ENCODE results near the gene DSCAML1.

DSCAML1 gene

DNA sequence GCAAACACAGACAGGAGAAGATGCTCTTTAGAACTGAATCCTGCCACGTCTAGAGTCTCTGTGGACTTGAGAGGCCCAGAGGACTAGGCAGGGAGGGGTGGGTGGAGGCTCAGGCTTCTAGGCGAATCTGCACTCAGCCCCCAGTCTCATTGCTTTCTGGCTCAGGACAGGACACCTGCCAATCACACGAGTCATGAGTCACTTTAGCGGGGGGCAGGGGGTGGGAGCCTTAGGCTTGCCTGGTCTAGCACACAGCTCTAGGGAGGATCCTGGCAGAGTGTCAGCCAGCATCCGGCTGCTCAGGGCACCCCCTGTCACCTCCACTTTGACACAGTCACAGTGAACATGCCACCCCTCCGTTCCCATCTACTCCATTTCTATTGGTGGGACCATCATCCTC is 301.7 kb downstream of the DSCAML1 start:
- TF ChIP-seq, protein P1, sequence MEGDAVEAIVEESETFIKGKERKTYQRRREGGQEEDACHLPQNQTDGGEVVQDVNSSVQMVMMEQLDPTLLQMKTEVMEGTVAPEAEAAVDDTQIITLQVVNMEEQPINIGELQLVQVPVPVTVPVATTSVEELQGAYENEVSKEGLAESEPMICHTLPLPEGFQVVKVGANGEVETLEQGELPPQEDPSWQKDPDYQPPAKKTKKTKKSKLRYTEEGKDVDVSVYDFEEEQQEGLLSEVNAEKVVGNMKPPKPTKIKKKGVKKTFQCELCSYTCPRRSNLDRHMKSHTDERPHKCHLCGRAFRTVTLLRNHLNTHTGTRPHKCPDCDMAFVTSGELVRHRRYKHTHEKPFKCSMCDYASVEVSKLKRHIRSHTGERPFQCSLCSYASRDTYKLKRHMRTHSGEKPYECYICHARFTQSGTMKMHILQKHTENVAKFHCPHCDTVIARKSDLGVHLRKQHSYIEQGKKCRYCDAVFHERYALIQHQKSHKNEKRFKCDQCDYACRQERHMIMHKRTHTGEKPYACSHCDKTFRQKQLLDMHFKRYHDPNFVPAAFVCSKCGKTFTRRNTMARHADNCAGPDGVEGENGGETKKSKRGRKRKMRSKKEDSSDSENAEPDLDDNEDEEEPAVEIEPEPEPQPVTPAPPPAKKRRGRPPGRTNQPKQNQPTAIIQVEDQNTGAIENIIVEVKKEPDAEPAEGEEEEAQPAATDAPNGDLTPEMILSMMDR (IDR thresholded peaks at IDR 0.05; ENCODE audit: low read depth, low read length) = no peak
- DNase-seq = peak; percentile 52
- H3K9me3 ChIP-seq = no peaks in the 10 kb centered on the region
- H3K27me3 ChIP-seq = no peaks in the 10 kb centered on the region
- no peaks in the 10 kb centered on the region for H3K36me3 ChIP-seq
- H3K4me3 ChIP-seq (ENCODE audit: low read depth, low read length) = no peak overlapping the region
- peaks cover 67% of the 10 kb centered on the region for H3K4me1 ChIP-seq

DNA sequence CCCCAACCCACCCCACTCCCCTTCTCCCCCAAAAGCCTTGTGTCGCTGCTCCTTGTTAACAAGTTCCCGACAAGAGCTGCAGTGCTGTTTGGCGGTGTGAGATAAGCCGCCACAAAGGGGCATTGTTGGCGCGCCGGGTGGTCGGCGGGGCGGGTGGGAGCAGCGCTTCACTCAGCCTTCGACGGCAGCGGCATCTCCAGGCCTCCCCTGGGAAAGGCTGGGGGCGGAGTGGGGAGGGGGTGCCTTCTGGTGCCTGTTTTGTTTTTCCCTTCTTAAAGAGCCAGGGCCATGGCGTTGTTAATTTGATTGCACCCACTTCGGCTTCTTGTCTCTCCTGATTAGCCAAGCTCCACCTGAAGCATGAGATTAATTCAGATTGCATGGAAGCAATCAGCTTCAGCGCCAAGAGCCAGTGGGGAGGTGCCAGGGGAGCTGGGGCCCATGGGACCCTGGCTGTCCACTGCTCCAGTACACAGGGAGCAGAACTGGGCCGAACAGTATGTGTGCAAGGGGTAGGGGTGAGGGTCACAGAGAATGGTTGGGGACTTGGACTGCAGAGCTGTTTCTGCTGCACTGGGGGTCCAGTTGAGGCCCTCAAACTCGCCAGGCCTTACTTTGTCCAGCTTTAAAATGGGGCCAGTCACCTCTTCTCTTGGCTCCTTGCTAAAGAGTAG is 304.3 kb downstream of the DSCAML1 start:
- DNase-seq = peak; percentile 89
- Histone ChIP-seq H3K4me1 (peaks cover 78% of the 10 kb centered on the region), H3K4me3 (ENCODE audit: low read depth, low read length) (no peak overlapping the region), H3K27me3 (no peaks in the 10 kb centered on the region), H3K9me3 (no peaks in the 10 kb centered on the region), H3K36me3 (no peaks in the 10 kb centered on the region)
- TF ChIP-seq, protein P1 (IDR thresholded peaks at IDR 0.05; ENCODE audit: low read depth, low read length) = no peak

DNA sequence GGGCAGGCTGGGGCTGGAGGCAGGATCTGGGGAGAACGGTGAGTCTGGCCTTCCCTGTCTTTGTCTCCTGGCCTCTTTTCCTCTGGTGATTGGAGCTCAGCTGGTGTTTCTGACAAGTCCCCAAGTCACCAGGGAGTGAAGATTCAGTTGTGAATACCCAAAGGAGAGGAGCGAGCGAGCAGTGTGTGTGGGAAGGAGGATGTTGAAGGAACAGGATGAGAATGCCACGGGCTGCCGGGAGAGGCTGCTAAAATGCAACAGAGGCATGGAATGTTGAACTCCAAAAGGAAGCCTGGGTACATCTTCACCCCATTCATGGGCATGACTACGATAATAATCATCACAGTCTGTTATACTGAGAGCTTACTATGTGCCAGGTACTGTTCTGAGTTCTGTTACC is 306.1 kb downstream of the DSCAML1 start:
- no peaks in the 10 kb centered on the region for H3K36me3 ChIP-seq
- no peaks in the 10 kb centered on the region for H3K9me3 ChIP-seq
- no peaks in the 10 kb centered on the region for H3K27me3 ChIP-seq
- TF ChIP-seq, protein P1 (IDR thresholded peaks at IDR 0.05; ENCODE audit: low read depth, low read length) = no peak
- H3K4me1 ChIP-seq = peaks cover 75% of the 10 kb centered on the region
- DNase-seq = no peak
- H3K4me3 ChIP-seq (ENCODE audit: low read depth, low read length) = no peak overlapping the region

DNA sequence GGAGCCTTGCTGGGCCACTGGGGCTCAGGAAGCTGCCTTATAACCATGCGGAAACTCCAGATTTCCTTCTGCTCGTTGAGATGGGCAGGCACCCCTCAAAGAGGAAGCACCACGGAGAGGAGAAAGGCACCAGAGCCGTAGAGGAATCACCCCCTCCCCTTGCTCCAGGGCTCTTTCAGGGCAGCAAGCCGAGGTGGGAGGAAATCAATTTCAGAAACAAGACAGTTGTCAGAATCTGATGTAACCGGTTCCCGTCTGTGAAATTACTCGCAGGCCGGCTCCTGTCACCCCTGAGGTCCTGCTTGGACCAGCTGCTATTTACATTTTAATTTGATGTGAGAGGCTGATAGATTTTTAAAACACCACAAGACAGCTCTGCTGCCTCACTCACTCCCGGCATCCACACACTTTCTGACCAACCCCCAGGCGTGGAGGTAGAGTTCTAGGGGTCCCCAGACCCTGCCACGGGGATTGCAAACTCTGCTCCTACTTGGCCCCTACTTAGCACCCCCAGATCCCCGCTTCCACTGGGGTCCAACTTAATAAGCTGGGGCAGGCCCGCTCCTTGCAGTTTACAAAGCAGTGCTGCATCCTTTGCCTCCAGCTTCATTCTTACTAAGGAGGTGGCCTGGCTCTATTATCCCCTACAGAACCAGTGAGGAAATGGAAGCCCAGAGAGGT is 306.9 kb downstream of the DSCAML1 start:
- no peak for DNase-seq
- Histone ChIP-seq H3K36me3 (no peaks in the 10 kb centered on the region), H3K27me3 (no peaks in the 10 kb centered on the region), H3K4me3 (ENCODE audit: low read depth, low read length) (no peak overlapping the region), H3K9me3 (no peaks in the 10 kb centered on the region), H3K4me1 (peaks cover 68% of the 10 kb centered on the region)
- TF ChIP-seq, protein P1 (IDR thresholded peaks at IDR 0.05; ENCODE audit: low read depth, low read length) = no peak

DNA sequence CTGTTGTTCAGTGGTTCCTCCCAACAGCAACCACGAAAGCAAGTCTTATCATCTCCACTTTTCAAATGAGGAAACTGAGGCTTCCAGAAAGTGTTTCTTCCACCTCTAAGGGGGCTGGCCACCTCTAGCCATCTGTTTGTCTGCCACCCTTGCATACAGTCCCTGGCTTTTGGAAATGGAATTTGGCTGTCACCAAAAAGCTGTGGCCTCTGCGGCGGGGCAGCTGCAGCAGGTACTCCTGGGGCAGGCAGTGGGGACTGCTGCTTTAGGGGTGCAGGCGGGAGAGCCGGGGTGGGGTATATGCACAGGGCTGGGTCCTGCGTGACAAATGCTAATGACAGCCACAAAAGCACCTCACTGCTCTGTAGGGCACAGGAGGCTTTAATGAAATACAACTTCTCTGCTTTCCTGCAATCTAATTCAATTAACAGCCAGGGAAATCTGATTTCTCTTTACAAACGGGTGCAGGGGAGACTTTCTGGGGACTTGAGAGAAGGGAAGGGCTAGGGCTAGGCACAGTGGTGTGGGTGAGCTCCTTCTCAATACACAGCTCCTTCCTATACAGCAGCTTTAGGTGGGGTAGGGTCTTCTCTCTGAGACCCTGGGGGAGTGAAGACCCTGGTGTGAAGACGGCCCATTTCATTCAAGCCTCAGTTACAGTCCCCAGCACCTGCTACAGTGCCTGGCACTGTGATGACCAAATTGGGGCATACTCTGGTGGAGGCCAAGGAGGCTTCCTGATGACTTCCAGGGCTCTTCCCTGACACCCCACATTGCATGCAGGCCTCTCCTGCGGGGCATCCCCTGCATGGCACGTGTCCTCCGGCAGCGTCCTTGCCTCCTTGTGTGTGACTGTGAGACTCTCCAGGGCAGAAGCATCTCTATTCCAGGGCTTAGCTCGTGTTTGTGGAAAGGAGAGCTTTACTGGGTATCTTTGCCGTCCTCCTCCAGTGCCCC is 307.7 kb downstream of the DSCAML1 start:
- Histone ChIP-seq H3K9me3 (no peaks in the 10 kb centered on the region), H3K36me3 (no peaks in the 10 kb centered on the region), H3K27me3 (no peaks in the 10 kb centered on the region), H3K4me3 (ENCODE audit: low read depth, low read length) (no peak overlapping the region), H3K4me1 (peaks cover 62% of the 10 kb centered on the region)
- TF ChIP-seq, protein P1 (IDR thresholded peaks at IDR 0.05; ENCODE audit: low read depth, low read length) = no peak
- no peak for DNase-seq
